HEK293T (cell line): Measurements from ENCODE around the gene TFF1.

ENCODE experiments used
- CTCF ChIA-PET: fragments of 350-600 bp; formaldehyde crosslinking; extraction: SDS; loops from one replicate; lab custom pipeline; 2021; ENCODE audit warnings: antibody characterized with exemption, inconsistent platforms; lab: Yijun Ruan, JAX
- POLR2A ChIA-PET: fragments of 350-600 bp; formaldehyde crosslinking; extraction: SDS; loops from one replicate; lab custom pipeline; 2020; ENCODE audit warnings: antibody characterized with exemption, inconsistent platforms; lab: Yijun Ruan, JAX
- DNase-seq: peaks from one replicate; pipeline ENCODE4 v3.0.0; 2012; ENCODE audit warnings: mixed read lengths; ENCODE audit errors: extremely low spot score
- ARNT ChIP-seq: fragments of 450-650 bp; IDR thresholded peaks from 2 replicates; pipeline ENCODE4 v1.6.1; 2017; ENCODE audit warnings: mild to moderate bottlenecking
- BHLHE40 ChIP-seq: fragments of 450-650 bp; IDR thresholded peaks from 2 replicates; pipeline ENCODE4 v1.6.1; 2016; ENCODE audit warnings: mild to moderate bottlenecking, moderate library complexity, borderline replicate concordance
- CTBP1 ChIP-seq: fragments of 450-650 bp; IDR thresholded peaks from 2 replicates; pipeline ENCODE4 v1.6.1; 2016; ENCODE audit warnings: borderline replicate concordance
- ELF4 ChIP-seq: fragments of 450-650 bp; IDR thresholded peaks from 2 replicates; pipeline ENCODE4 v1.6.1; 2017; ENCODE audit warnings: antibody characterized with exemption
- FOXK2 ChIP-seq: fragments of 450-650 bp; IDR thresholded peaks from 2 replicates; pipeline ENCODE4 v1.6.1; 2016; ENCODE audit warnings: mild to moderate bottlenecking
- FOXM1 ChIP-seq: fragments of 450-650 bp; IDR thresholded peaks from 2 replicates; pipeline ENCODE4 v1.6.1; 2017; ENCODE audit warnings: mild to moderate bottlenecking, borderline replicate concordance
- HDGF ChIP-seq: fragments of 450-650 bp; IDR thresholded peaks from 2 replicates; pipeline ENCODE4 v1.6.1; 2017; ENCODE audit warnings: antibody characterized with exemption, borderline replicate concordance
- L3MBTL2 ChIP-seq: fragments of 450-650 bp; conservative IDR thresholded peaks from 2 replicates; pipeline ENCODE4 v1.6.1; 2016; ENCODE audit warnings: mild to moderate bottlenecking
- LEF1 ChIP-seq: fragments of 450-650 bp; IDR thresholded peaks from 2 replicates; pipeline ENCODE4 v1.6.1; 2017; ENCODE audit warnings: mild to moderate bottlenecking, borderline replicate concordance
- NFRKB ChIP-seq: fragments of 450-650 bp; IDR thresholded peaks from 2 replicates; pipeline ENCODE4 v1.6.1; 2016; ENCODE audit warnings: mild to moderate bottlenecking, moderate library complexity
- SP1 ChIP-seq: fragments of 450-650 bp; IDR thresholded peaks from 2 replicates; pipeline ENCODE4 v1.6.1; 2017
- SUZ12 ChIP-seq: fragments of 450-650 bp; IDR thresholded peaks from 2 replicates; pipeline ENCODE4 v1.6.1; 2016; ENCODE audit warnings: mild to moderate bottlenecking
- TARDBP ChIP-seq: fragments of 450-650 bp; IDR thresholded peaks from 2 replicates; pipeline ENCODE4 v1.6.1; 2016
- ZNF384 ChIP-seq: fragments of 450-650 bp; IDR thresholded peaks from 2 replicates; pipeline ENCODE4 v1.6.1; 2016
- TF ChIP-seq, protein P1 (sequence below): fragments of 450-650 bp; IDR thresholded peaks from 2 replicates; pipeline ENCODE4 v1.6.1; 2016

Gene TFF1

DNA sequence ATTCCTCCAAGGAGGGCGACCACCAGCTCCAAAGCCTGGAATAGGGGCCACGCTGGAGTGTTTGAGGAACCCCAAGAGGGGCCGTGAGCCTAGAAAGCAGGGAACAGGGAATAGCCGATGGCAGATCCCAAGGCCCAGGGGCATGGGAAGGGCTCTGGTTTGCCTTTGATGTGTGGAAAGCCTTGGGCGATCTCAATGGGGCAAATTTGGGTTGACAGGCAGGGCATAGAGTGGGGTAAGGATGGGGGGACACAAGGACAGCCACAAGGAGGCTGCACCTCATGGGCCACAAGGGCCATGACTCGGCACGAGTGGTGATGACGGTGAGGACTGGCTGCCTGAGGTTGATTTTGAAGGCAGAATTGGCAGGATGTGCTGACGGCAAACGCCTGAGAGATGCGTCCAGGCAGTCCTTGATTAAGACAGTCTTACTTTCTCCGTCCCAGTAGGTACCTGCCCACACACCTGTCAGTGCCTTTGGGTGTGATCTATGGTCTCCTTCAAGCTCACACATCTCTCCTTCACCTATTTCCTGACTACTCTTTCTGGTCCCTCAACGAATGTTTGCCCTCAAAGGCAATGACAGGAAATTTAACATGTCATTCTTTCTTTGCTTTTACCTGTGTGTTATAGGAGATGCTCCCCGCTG lies 31.5 kb upstream of the TFF1 start:
- no peak for DNase-seq
- CTCF ChIA-PET, result no interaction called here
- POLR2A ChIA-PET, result no interaction called here
- TF ChIP-seq CTBP1 (no peak), HDGF (no peak), LEF1 (no peak), ELF4 (no peak)

DNA sequence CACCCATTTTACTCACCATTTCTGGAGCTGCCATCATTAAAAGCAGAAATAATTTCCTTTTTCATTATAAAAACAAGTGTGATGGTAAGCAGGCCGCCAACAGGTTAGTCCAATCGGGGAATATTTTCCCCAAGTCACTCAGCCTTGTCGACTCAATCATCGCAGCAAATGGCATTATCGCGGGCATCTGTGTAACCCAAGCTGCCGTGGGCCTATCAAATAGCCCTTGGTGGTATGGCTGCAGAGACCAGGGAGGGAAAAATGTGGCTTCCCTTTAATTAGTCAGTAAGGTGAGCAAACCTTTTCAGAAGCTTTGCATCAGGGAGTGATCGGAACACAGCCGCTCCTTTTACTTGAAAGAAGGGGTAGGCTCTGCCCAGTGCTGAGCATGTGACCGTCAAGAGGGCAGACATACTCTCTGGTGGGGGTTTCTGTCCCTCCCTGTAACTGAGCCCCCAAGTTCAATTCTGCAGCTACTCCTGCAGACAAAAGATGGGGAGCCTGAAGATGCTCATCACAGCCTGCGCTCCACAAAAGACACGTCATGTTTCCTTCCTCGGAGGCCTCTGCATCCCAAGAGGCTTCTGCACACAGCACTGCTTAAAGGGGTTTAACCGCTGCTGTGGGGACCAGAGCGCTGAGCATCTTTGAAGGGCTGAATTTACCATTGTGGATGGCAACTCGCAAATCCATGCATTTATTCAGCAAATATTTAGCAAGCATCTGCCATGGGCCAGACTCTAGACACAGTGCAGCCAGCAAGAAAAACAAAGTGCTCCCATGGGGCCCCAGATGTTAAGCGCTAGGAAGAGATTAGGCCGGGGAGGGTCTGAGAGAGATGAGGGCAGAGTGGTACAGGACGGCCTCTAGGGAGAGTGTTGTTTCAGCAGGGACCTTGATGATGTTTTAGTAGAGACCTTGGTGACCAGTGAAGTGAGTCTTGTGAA lies 30.7 kb upstream of the TFF1 start:
- no peak for TF ChIP-seq ARNT
- CTCF ChIA-PET, result no interaction called here
- POLR2A ChIA-PET, result no interaction called here
- DNase-seq, result no peak

DNA sequence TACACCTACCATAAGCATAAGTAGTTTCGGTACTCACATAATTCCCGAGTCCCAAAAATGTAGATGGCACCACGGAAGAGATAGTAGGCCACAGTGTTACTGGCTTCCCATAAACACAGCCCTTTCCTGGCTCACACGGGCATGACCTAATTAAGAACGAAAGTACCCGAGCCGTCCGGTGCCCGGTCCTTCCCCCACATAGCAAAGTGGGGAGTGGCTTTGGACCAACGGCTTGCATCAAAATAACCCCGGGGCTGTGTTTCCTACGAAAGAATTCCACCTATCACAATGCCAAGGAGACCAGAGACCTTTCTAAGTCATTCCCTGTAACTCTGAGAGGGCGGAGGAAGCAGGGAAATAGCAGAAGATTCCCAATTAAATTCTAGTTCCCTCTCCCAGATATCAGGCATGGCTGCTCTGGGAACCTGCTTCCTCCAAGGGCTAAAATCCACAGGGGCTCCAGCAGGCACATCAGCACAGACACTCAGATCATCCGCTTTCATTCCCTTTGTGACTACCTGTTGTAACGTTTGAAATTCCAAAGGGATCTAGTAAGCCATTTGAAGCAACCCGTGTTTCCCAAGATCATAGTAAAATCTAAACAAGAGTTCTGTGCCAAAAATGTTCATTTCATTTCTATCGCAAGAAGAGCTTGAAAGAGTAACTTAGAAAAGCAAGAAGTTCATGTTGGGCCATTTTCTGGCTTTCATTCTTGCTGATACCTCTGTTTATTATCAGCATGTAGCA lies 29.7 kb upstream of the TFF1 start, which contains the start of gene TMPRSS3:
Gene TMPRSS3, minus strand, starts transcription at position 148 of the 747 bp plus-strand sequence. CDS start 635 bp downstream, outside the sequence.
- no peak for DNase-seq

DNA sequence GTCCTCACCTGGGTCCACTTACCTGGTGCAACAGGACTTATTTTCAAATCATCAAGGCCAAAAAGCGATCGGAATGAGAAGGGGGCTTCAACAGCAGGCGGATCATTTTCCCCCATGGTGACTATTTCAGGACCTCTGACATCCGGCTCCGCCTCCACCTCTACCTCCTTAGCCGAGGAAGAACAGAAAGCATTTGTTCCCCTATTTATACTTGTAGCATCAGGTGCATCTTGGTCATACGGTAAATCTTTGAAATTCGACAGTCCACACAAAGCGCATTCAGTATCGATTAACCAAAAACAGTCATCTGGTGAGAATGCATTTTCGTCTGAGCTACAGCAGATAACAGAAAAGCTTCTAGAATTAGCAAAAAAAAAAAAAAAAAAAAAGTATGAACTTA lies 29.0 kb upstream of the TFF1 start:
- TF ChIP-seq NFRKB (no peak), TARDBP (no peak), ZNF384 (no peak), SP1 (no peak), ARNT (no peak), FOXM1 (no peak), LEF1 (no peak)
- ChIA-PET POLR2A (no interaction called here), CTCF (no interaction called here)
- no peak for DNase-seq

More for the DNA sequence above, 29.7 kb upstream of the TFF1 start, which contains the start of gene TMPRSS3:
- CTCF ChIA-PET, result no interaction called here
- TF ChIP-seq NFRKB, result no peak
- no peak for TF ChIP-seq FOXM1
- no peak for TF ChIP-seq LEF1
- no peak for TF ChIP-seq FOXK2
- POLR2A ChIA-PET, result no interaction called here

DNA sequence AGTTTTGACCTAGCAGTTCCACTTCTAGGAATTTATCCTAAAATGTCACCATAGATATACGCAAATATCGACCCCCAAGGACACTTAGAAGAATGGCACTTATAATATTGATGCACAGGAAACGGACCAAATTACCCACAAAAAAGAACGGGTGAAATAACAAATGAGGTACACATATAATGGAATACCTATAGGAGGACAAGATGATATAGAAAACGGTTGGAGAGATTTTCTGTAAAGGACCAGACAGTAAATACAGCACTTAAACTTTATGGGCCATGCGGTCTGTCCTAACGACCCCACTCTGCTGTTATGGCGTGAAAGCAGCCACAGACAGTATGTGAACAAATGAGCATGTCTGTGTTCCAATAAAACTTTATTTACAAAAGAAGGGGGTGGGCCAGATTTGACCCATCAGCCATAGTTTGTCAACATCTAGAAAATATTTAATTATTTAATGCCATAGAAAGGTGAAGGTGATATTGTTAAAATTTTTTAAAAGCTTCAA lies 27.2 kb upstream of the TFF1 start:
- POLR2A ChIA-PET, result interaction anchor here (0.7 kb wide), 1 partner anchor 9 kb away, joined by 3 read pairs; no protein-coding TSS in a partner anchor

DNA sequence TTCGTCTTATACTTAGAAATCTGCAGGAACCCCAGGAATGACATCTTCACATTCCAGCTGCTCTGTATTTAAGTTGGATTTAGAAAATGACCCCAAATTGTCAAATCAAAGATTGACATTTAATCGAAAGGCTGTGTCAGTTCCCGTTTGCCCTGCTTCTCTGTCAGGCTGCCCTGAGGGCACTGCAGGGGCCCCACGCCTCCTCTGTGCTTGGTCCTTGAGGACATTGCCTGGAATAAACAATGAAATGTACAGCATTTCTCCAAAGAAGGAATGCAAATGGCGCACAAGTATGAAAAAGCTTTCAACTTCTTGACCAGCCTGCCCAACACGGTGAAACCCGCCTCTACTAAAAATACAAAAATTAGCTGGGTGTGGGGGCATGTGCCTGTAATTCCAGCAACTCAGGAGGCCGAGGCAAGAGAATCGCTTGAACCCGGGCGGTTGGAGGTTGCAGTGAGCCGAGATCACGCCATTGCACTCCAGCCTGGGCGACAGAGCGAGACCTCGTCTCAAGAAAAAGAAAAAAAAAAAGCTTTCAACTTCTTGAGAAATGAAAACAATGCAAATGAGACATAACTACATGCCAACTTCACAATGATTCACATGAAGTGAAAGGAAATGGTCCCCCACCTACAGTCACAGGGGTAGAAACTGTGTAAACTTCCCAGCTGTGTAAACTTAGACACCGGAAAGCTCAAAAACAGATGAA lies 26.6 kb upstream of the TFF1 start:
- no peak for DNase-seq
- CTCF ChIA-PET, result interaction anchor here (0.9 kb wide), 1 partner anchor 26 kb away, joined by 9 read pairs; no protein-coding TSS in a partner anchor
- POLR2A ChIA-PET, result interaction anchor here (0.7 kb wide), 1 partner anchor 9 kb away, joined by 3 read pairs; no protein-coding TSS in a partner anchor
- TF ChIP-seq SUZ12, result no peak
- TF ChIP-seq ELF4, result no peak
- TF ChIP-seq ZNF384, result no peak
- no peak for TF ChIP-seq L3MBTL2
- no peak for TF ChIP-seq BHLHE40
- no peak for TF ChIP-seq FOXM1
- no peak for TF ChIP-seq HDGF
- TF ChIP-seq NFRKB, result no peak

More for the DNA sequence above, 27.2 kb upstream of the TFF1 start:
- TF ChIP-seq BHLHE40 (no peak), CTBP1 (no peak), ZNF384 (no peak), HDGF (no peak)
- no peak for DNase-seq
- CTCF ChIA-PET, result interaction anchor here (0.9 kb wide), 1 partner anchor 26 kb away, joined by 9 read pairs; no protein-coding TSS in a partner anchor

DNA sequence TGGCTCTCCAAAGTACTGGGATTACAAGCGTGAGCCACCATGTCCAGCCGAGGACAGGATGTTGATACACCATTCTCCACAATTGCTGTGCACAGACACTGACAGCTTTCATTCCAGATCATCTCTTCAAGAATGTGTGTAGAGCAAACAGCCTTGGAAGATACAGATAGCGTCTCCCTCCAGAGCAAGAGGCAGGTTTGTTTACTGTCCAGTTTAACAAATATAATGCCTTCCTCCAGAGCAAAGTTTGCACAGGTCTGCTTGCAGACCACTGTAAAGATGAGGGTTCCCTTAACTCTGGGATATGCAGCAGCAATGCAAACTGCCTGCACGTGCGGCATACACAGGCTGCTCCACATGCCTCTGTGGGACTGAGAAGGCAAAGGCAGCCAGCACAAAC lies 25.0 kb upstream of the TFF1 start:
- CTCF ChIA-PET, result no interaction called here
- POLR2A ChIA-PET, result no interaction called here
- no peak for DNase-seq
- TF ChIP-seq LEF1 (no peak), BHLHE40 (no peak), CTBP1 (no peak), SP1 (no peak)
- TF ChIP-seq, protein P1, sequence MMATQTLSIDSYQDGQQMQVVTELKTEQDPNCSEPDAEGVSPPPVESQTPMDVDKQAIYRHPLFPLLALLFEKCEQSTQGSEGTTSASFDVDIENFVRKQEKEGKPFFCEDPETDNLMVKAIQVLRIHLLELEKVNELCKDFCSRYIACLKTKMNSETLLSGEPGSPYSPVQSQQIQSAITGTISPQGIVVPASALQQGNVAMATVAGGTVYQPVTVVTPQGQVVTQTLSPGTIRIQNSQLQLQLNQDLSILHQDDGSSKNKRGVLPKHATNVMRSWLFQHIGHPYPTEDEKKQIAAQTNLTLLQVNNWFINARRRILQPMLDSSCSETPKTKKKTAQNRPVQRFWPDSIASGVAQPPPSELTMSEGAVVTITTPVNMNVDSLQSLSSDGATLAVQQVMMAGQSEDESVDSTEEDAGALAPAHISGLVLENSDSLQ, result no peak
